ENCODE measurements around the gene WFIKKN1.
A peak's percentile ranks its signal among the peaks of the same experiment; 100 is the strongest.

Gene WFIKKN1

DNA sequence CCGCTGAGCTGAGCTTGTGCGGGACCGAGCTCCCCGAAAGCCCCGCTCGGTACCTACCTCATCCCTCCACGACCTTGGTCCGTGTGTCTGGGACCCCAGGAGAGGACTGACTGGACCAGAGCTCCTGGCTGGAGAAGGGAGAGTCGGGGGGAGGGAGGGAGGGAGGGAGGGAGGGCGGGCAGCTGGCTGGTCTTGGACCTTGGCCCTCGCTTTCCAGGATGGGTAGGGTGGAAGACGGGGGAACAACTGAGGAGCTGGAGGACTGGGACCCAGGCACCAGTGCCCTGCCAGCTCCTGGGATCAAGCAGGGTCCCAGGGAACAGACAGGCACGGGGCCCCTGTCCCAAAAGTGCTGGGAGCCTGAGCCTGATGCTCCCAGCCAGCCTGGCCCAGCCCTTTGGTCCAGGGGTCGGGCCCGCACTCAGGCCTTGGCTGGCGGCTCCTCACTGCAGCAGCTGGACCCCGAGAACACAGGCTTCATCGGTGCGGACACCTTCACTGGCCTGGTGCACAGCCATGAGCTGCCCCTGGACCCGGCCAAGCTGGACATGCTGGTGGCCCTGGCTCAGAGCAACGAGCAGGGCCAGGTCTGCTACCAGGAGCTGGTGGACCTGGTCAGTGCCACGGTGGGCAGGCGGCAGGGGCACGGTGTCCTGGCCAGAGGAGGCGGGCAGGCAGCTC lies 45.2 kb downstream of the WFIKKN1 start:
- DNase-seq, result no peak

DNA sequence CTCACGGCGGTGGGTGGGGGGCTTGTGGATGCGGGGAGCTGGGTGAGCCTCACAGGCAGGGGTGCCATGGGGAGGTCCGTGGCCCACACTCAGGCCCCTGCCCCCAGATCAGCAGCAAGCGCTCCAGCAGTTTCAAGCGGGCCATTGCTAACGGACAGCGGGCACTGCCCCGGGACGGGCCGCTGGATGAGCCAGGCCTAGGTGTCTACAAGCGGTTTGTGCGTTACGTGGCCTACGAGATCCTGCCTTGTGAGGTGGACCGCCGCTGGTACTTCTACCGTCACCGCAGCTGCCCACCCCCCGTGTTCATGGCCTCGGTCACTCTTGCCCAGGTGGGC lies 45.7 kb downstream of the WFIKKN1 start:
- DNase-seq, result no peak

DNA sequence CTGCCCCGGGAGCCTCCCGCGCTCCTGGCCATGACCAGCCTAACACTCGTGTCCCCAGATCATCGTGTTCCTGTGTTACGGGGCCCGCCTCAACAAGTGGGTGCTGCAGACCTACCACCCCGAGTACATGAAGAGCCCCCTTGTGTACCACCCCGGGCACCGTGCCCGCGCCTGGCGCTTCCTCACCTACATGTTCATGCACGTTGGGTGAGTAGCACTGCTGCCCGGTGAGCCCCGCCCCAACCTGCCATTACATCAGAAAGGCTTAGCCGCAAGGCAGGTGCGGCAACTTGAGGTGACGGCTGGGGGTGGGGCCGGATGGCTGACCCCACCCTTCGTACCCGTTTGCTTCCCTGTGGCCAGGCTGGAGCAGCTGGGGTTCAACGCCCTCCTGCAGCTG lies 46.1 kb downstream of the WFIKKN1 start:
- DNase-seq, result no peak

DNA sequence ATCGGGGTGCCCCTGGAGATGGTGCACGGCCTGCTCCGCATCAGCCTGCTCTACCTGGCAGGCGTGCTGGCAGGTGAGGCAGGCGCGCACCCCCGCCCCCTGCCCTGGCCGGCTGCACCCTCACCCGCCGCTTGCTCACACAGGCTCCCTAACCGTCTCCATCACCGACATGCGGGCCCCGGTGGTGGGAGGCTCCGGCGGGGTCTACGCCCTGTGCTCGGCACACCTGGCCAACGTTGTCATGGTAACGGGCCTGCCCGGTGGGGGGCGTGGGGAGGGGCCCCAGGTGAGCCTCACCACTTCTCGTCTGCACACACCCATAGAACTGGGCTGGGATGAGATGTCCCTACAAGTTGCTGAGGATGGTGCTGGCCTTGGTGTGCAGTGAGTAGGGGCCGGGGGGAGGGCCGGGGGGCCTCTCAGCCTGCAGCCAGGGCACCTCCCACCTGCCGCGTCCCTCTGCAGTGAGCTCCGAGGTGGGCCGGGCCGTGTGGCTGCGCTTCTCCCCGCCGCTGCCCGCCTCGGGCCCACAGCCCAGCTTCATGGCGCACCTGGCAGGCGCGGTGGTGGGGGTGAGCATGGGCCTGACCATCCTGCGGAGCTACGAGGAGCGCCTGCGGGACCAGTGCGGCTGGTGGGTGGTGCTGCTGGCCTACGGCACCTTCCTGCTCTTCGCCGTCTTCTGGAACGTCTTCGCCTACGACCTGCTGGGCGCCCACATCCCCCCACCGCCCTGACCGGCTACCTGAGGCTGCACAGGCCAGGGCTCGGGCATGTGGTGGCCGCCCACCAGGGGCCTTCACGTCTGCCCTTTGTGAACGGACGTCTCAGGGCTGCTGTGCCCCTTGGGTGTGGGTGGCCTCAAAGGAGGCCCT lies 46.8 kb downstream of the WFIKKN1 start:
- no peak for DNase-seq

DNA sequence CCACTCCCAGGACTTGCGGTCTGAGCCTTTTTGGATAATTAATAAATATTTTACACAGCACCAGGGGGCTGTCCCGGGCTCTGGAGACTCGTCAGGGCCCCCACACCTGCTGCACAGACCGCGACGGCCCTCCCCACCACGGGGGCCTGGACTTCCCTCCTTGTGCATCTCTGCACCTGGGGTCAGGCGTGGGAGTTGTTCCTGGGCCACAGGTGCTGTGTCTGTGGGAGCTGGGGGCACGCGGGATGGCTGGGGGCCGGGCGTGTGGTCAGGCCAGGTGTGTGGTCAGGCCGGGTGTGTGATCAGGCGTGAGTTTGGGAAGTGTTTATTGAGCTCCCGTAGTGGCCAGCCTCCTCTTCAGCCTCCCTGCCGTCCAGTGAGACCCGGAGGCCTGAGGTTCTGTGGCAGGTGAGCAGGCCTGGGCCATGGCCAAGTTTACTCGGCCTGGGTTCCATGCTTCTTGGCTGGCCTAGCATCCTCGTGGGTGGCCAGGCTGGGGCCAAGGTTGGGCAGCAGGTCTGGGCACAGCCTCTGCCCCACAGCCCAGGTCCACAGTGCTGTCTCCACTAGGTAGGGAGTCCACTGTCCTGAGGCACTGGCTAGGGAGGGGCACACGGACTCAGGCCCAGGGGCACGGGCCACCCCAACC lies 47.5 kb downstream of the WFIKKN1 start:
- no peak for DNase-seq

DNA sequence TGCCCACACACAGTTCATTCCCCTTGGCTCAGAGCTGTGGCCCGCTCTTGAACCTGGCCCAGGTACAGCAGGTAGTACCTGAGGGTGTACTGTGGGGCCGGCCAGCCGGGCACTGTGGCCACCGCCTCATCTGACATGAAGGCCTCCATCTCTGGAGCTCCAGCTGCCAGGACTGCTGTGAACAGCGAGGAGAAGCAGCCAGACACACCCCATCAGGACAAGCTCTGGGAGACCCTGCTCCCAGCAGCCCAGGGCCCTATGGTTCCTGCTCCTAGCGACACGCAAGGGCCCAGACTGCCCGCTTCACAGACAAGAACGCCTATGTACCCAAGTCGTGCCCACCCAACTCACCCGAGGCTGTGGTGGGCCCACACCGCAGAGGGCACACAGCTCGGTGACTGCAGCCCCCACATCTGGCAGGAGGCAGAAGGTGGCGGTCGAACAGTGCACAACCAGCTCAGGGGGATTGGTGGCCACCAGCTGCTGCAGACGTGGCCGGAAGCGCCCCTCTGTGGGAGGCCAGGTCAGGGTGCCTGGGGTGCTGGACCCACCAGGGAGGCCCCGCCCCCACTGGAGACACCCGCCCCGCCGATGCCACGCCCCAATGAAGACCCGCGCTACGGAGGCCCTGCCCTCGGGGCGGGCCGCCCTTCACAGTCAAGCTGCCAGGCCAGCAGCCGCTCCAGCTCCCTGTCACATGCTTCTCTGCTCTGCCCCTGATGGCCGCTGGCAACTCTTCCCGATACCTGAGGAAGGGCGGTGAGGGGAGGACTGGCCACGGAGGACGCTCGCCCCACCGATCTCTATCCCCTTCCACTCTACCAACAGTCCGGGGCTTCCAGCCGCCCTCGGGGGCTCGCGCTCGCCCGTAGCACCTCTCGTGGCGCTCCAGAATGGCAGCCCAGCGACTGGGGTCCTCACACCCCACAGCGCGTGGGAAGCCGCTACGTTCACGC lies 48.4 kb downstream of the WFIKKN1 start:
- peak; percentile 53 for DNase-seq

DNA sequence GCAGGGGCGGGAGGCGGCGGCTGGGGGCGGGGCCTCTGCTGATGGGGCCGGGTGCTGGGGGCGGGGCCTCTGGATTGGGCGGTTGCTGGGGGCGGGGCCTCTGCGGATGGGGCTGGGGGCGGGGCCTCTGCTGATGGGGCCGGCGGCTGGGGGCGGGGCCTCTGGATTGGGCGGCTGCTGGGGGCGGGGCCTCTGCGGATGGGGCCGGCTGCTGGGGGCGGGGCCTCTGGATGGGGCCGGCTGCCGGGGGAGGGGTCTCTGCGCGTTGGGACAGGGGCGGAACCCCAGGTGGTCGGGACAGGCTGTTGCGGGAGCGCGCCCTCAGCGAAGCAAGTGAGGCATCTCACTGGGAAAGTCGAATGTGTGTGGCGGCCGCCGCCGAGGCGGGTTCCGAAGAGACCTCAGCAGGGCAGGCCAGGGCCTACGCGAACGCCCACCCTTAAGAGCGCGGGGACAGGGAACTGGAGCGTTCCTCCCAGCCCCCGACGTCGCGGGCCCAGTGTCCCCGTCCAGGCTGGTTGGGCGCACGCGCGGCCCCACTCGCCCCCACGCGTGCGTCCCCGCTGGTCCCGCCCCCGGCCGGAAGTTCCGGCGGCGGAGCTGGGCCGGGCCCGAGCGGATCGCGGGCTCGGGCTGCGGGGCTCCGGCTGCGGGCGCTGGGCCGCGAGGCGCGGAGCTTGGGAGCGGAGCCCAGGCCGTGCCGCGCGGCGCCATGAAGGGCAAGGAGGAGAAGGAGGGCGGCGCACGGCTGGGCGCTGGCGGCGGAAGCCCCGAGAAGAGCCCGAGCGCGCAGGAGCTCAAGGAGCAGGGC lies 49.2 kb downstream of the WFIKKN1 start, which contains the start of gene STUB1:
TSS of gene STUB1 (plus strand) at position 597 of the 811 bp plus-strand sequence. CDS start at position 713, 116 bp downstream.
- DNase-seq, result peak; percentile 90

DNA sequence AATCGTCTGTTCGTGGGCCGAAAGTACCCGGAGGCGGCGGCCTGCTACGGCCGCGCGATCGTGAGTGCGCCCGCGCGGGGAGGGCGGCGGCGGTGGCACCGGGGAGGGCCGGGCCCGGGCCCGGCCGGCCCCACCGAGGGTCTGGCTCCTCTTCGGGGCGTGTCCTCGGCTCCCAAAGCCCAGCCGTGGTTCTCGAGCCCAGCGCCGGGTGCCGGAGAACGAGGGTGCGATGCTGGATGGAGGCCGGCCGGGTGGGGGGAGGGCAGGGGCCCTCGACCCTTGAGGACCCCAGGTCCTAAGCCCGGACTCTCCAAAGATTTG lies 49.8 kb downstream of the WFIKKN1 start:
- DNase-seq, result no peak

DNA sequence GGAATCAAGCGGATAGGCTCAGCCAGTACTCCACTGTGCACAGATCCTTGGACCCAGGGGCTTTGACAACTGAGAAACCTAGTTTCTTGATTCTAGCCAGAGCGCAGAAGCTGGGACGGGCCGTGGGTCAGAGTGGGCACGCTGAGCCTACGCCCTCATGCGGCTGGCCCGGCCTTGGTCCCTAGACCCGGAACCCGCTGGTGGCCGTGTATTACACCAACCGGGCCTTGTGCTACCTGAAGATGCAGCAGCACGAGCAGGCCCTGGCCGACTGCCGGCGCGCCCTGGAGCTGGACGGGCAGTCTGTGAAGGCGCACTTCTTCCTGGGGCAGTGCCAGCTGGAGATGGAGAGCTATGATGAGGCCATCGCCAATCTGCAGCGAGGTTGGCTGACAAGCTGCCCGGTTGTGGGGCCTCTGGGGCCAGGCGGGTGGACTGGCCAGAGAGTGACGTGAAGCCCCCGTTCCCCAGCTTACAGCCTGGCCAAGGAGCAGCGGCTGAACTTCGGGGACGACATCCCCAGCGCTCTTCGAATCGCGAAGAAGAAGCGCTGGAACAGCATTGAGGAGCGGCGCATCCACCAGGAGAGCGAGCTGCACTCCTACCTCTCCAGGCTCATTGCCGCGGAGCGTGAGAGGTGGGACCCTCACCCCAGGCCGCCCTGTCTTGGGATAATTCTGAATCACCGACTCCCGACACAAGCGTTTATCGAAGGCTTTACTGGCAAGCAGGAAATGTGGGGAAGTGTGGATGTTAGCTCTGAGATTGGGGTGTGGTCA lies 50.4 kb downstream of the WFIKKN1 start:
- no peak for DNase-seq

DNA sequence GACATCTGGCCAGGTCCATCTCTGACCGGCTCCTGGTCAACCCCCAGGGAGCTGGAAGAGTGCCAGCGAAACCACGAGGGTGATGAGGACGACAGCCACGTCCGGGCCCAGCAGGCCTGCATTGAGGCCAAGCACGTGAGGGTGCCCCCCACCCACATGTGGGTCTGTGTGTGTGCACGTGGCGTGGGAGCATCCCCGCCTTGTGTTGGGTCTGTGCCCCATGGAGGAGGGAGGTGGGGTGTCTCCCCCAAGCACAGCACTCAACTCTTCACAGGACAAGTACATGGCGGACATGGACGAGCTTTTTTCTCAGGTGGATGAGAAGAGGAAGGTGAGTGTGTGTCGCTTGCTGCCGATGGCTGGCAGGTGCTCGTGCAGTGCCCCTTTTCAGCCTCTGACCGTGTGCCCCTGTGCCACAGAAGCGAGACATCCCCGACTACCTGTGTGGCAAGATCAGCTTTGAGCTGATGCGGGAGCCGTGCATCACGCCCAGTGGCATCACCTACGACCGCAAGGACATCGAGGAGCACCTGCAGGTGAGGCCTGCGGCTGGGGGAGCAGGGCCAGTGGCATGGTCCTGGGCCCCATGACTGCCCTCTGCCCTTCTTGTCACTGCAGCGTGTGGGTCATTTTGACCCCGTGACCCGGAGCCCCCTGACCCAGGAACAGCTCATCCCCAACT lies 51.1 kb downstream of the WFIKKN1 start:
- no peak for DNase-seq

DNA sequence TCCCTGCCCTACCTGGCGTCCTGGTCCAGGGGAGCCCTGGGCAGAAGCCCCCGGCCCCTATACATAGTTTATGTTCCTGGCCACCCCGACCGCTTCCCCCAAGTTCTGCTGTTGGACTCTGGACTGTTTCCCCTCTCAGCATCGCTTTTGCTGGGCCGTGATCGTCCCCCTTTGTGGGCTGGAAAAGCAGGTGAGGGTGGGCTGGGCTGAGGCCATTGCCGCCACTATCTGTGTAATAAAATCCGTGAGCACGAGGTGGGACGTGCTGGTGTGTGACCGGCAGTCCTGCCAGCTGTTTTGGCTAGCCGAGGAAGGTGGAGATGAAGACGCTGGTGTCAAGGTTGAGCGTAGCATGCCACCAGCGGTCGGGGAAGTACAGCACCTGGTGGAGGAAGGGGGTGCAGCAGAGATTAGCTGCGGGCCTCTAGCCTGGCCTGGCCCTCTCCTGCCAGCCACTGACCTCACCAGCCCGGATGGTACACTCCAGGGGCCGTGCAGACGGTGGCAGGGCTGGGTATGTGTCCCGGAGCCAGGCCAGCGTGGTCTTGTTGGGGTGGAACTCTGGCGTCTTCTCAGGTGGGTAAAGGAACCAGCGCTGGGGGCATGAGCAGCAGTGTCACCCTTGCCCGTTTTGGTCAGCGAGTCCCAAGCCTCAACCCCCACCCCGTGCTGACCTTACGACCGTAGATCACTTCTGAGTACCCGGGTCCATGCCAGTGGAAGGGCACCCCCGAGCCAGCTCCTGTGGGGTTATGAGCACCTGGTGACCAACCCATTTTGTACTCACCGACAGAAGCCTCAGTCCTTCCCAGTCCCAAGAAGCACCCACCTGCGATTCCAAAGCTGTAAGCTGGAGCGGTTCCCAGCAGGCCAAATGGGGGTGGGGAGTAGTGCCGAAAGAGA lies 52.0 kb downstream of the WFIKKN1 start:
- no peak for DNase-seq

DNA sequence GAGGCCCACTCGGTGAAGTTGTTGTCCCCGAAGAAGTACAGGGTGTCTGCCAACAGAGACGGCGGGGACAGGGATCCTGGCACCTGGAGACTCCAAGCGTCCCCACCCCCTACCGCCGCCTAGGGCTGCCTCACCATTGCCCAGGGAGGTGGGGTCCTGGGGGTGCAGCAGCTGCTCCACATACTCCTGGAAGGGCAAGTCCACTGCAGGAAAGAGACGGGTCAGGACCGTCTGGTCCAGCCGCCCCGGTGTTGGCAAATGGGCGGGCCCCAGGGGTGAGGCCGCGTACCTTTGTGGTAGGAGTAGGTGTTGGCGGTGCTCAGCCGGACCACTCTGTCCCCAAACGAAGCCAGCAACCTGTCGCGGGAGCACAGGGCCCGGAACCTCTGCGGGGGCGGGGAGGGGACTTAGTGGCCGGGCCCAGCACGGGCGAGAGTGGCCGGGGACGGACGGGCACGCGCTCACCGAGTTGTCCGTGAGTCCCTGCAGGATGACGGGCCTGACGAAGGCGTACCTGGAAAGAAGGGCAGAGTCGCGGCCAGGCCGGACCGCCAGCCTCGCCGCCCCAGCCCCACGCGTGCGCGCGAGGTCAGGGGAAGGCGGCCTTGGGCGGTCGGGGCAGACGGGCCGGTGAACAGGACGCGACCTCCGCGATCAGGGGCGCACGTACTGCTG lies 52.7 kb downstream of the WFIKKN1 start:
- DNase-seq, result no peak

All from stimulated activated CD4-positive, alpha-beta T cell treated with anti-CD3 and anti-CD28 coated beads, Interleukin-12 subunit alpha, Interleukin-12 subunit beta, amount 100 ng/mL, for 4 hours (primary cell).